MCF 10A (cell line): ENCODE measurements around the gene SCARB1. TPM values are rescaled to one million over a fixed set of nuclear protein-coding genes. Genes with fewer than 3 reads are reported as not detected.

Source experiments
- BruUV-seq: library from RNA; stranded (reverse); fragments of 400-500 nt; replicated peaks from 2 replicates; lab custom pipeline; 2021; lab: Mats Ljungman, UMichigan
- CTCF ChIA-PET: fragments of 300-600 bp; sonication (Branson Sonifier 250); formaldehyde crosslinking; extraction: SDS; loops from one replicate; lab custom pipeline; 2021; ENCODE audit warnings: antibody characterized with exemption, inconsistent platforms; lab: Yijun Ruan, JAX
- POLR2A ChIA-PET: fragments of 300-600, 350-650 bp; sonication (Branson Sonifier 250); formaldehyde crosslinking; extraction: SDS; loops from one replicate; lab custom pipeline; 2020; ENCODE audit warnings: antibody characterized with exemption, inconsistent platforms; lab: Yijun Ruan, JAX
- DNase-seq: peaks from one replicate; pipeline ENCODE4 v3.0.0-alpha.2; 2018; ENCODE audit not compliant: unreplicated experiment
- H3K27ac Mint-ChIP-seq: one replicate; pipeline ENCODE4 v1.8.0; 2022; ENCODE audit warnings: mild to moderate bottlenecking, low read depth, mixed read lengths; ENCODE audit not compliant: unreplicated experiment
- H3K27me3 Mint-ChIP-seq: one replicate; pipeline ENCODE4 v1.8.0; 2022; ENCODE audit warnings: mixed read lengths; ENCODE audit not compliant: insufficient read depth, unreplicated experiment
- H3K36me3 Mint-ChIP-seq: one replicate; pipeline ENCODE4 v1.8.0; 2022; ENCODE audit warnings: mild to moderate bottlenecking, moderate library complexity, mixed read lengths; ENCODE audit not compliant: insufficient read depth, unreplicated experiment
- H3K4me1 Mint-ChIP-seq: one replicate; pipeline ENCODE4 v1.8.0; 2022; ENCODE audit warnings: mixed read lengths; ENCODE audit not compliant: insufficient read depth, unreplicated experiment
- H3K4me3 Mint-ChIP-seq: one replicate; pipeline ENCODE4 v1.8.0; 2022; ENCODE audit warnings: mild to moderate bottlenecking, moderate library complexity, mixed read lengths; ENCODE audit not compliant: unreplicated experiment
- H3K9me3 Mint-ChIP-seq: one replicate; pipeline ENCODE4 v1.8.0; 2022; ENCODE audit warnings: mixed read lengths; ENCODE audit not compliant: unreplicated experiment
- CTCF ChIP-seq: fragments of 200-600 bp; IDR thresholded peaks from one replicate; pipeline ENCODE4 v1.8.0; 2022; ENCODE audit warnings: antibody characterized with exemption, mild to moderate bottlenecking; ENCODE audit not compliant: unreplicated experiment
- intact Hi-C: fragments of 100-400 bp; cut with micrococcal nuclease; formaldehyde crosslinking; loops from 2 replicates; pipeline ENCODE4 v1.14.1; 2022
- total RNA-seq: library from RNA; stranded (reverse); gene quantifications from 2 replicates; pipeline ENCODE4 v1.2.3, GENCODE V29; 2022

SCARB1 gene
- total RNA-seq, 1 experiment from 2014 or later, result 71.0 TPM

GRCh38 chr12:124841558-124841945, 22.1 kb downstream of the SCARB1 start:
- BruUV-seq, result no TSS peak
- no peak overlapping the region for H3K27ac Mint-ChIP-seq
- POLR2A ChIA-PET, result interaction anchor here (0.6 to 1.6 kb wide), 2 partner anchors 87 to 1171 kb away, joined by 3 to 6 read pairs; no protein-coding TSS in a partner anchor
- intact Hi-C loops, result no loop called here
- peaks cover 16% of the 10 kb centered on the region for H3K4me1 Mint-ChIP-seq
- CTCF ChIA-PET, result no interaction called here
- no peaks in the 10 kb centered on the region for H3K27me3 Mint-ChIP-seq
- no peak for DNase-seq
- no peak for TF ChIP-seq CTCF
- H3K9me3 Mint-ChIP-seq, result no peaks in the 10 kb centered on the region
- H3K36me3 Mint-ChIP-seq, result peaks cover 5% of the 10 kb centered on the region
- no peak overlapping the region for H3K4me3 Mint-ChIP-seq

GRCh38 chr12:124837958-124838803, 25.5 kb downstream of the SCARB1 start:
- Mint-ChIP-seq H3K27ac (peak overlapping the region; percentile 35), H3K9me3 (no peaks in the 10 kb centered on the region), H3K4me1 (peaks cover 21% of the 10 kb centered on the region), H3K4me3 (no peak overlapping the region), H3K27me3 (no peaks in the 10 kb centered on the region), H3K36me3 (peaks cover 5% of the 10 kb centered on the region)
- intact Hi-C loops, result loop anchor here (1.0 to 2.0 kb wide), 2 partner anchors 9 to 61 kb away; no protein-coding TSS in a partner anchor
- DNase-seq, result peak; percentile 99
- ChIA-PET CTCF (interaction anchor here (0.6 to 2.2 kb wide), 7 partner anchors 10 to 71 kb away, joined by 3 to 10 read pairs (median 4); no protein-coding TSS in a partner anchor), POLR2A (interaction anchor here (1.3 to 4.4 kb wide), 9 partner anchors 11 to 100 kb away, joined by 3 to 42 read pairs (median 9); partner anchors contain the start of gene UBC)
- no peak for TF ChIP-seq CTCF
- BruUV-seq, result no TSS peak

GRCh38 chr12:124837249-124837897, 26.3 kb downstream of the SCARB1 start:
- H3K27me3 Mint-ChIP-seq, result no peaks in the 10 kb centered on the region
- BruUV-seq, result no TSS peak
- H3K9me3 Mint-ChIP-seq, result no peaks in the 10 kb centered on the region
- DNase-seq, result no peak
- no peak for TF ChIP-seq CTCF
- intact Hi-C loops, result no loop called here
- no peak overlapping the region for H3K4me3 Mint-ChIP-seq
- POLR2A ChIA-PET, result interaction anchor here (0.6 to 4.4 kb wide), 10 partner anchors 10 to 102 kb away, joined by 3 to 42 read pairs (median 8); partner anchors contain the start of gene UBC
- CTCF ChIA-PET, result interaction anchor here (0.6 to 2.2 kb wide), 7 partner anchors 9 to 532 kb away, joined by 3 to 10 read pairs (median 3); no protein-coding TSS in a partner anchor
- H3K27ac Mint-ChIP-seq, result peak overlapping the region; percentile 81
- peaks cover 5% of the 10 kb centered on the region for H3K36me3 Mint-ChIP-seq
- peaks cover 21% of the 10 kb centered on the region for H3K4me1 Mint-ChIP-seq
